ENCODE data around the gene DCAF5.

DCAF5 gene

DNA sequence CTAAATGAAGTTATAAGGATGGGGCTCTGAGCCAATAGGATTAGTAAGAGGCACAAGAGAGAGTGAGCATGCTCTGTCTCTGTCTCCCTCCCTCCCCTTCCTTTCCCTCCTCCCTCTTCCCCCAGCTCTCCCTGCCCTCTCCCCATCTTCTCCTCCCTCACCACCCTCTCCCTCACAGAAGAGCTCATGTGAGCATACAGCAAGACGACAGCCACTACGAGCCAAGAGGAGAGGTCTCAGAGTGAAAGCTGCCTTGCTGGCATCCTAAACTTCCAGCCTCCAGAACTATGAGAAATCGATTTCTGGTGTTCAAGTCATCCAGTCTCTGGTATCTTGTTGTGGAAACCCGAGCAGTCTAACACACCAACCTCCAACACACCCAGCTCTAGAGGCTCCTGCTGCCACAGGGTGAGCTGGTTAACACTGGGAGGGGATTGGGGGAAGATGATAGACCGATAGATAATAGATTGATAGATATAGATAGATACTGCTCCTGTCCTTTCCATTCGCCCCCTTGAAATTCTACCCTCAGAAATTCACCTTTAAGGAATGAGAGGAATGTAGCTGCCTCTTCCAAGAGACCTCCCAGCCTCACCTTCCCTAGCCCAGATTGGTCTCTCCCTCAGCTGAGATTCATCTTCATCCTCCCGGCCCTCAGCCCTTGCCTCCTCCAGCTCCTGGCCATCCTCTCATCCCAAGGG lies 148.0 kb downstream of the DCAF5 start:
- no peak for DNase-seq (ENCODE audit: low spot score)

DNA sequence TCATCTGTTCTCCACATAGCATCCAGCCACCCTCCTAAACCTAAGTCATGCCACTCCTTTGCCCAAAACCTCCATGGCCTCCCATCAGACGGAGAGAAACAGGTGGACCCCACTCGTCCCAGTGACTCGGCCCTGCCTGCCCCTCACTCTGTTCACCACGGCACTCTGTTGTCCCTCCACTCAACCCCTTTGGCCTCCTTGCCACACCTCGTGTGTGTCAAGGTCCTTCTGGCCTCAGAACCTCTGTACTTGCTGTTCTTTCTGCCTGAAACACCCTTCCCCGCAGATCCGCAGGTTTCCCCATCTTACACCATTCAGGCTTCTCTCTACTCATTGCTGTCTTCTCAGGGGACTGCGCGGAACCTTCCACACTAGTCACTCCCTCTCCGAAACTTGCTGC lies 149.3 kb downstream of the DCAF5 start:
- DNase-seq (ENCODE audit: low spot score): no peak

DNA sequence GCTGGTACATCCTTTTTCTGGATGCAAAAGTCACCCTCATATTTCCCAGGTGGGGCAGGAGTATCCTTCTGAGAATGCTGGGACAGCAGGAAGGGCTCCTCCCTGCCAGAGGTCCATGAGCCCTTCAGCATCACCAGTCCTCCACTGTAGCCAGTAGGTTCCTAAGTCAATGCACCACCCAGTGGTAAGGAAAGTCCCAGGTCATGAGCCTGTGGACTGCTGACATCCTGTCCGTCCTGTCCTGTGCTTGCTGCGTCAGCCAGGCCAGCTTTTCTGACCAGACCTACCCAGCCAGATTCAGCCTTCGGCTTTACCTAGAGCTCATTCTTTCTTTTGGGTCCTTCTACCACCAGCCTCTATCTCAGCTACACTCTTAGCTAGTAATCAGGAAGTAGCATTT lies 150.8 kb downstream of the DCAF5 start:
- DNase-seq (ENCODE audit: low spot score): no peak

DNA sequence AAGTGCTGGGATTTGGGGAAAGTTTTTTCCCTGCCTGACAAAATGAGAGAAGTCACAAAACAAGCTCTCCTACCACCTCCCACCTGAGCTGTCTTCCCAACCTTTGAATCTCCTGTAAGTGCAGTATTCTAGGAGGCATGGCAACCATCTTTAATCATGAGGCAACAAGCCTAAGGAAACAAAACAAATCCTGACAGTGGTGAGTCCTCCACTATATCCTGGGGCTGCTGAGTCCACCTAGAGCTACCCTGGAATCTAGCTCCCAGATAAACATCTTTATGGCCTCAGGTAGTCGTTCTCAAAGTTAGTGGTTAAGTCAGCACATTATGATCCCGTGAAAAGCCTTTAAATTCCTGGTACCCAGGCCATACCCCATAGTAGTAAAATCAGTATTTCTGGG lies 151.5 kb downstream of the DCAF5 start:
- DNase-seq (ENCODE audit: low spot score): no peak
